HepG2 (cell line): ENCODE measurements around the gene RAB17. TPM values are rescaled to one million over a fixed set of nuclear protein-coding genes. Genes with fewer than 3 reads are reported as not detected.
A peak's percentile ranks its signal among the peaks of the same experiment; 100 is the strongest.

Experiments used
- AGO2 ChIP-seq: fragments of 200-400 bp; formaldehyde crosslinking; optimal IDR thresholded peaks from 2 replicates; pipeline ENCODE3; 2017; ENCODE audit warnings: mild to moderate bottlenecking, low read depth, low read length, moderate library complexity
- BCL3 ChIP-seq: sonication (generic); formaldehyde crosslinking; IDR thresholded peaks from 2 replicates; pipeline ENCODE4 v1.5.1; 2020; ENCODE audit warnings: mild to moderate bottlenecking, missing genetic modification reagents, moderate library complexity
- CEBPB ChIP-seq: IDR thresholded peaks from 2 replicates; pipeline ENCODE4 v1.6.1; 2011; ENCODE audit warnings: low read depth, low read length, improper control_type of control experiment, borderline replicate concordance
- CTCF ChIP-seq: sonication (generic); formaldehyde crosslinking; IDR thresholded peaks from 2 replicates; pipeline ENCODE4 v1.5.0; 2020; ENCODE audit warnings: mild to moderate bottlenecking, missing genetic modification reagents, moderate library complexity
- FOXP4 ChIP-seq: sonication (generic); formaldehyde crosslinking; IDR thresholded peaks from 2 replicates; pipeline ENCODE4 v1.4.0; 2020; ENCODE audit warnings: missing genetic modification reagents
- KLF11 ChIP-seq: IDR thresholded peaks from 2 replicates; pipeline ENCODE4 v1.6.1; 2016; ENCODE audit warnings: missing compliant biosample characterization
- KLF12 ChIP-seq: sonication (generic); formaldehyde crosslinking; IDR thresholded peaks from 2 replicates; pipeline ENCODE4 v1.4.0; 2020; ENCODE audit warnings: missing genetic modification reagents, borderline replicate concordance
- KLF6 ChIP-seq: IDR thresholded peaks from 2 replicates; pipeline ENCODE4 v1.8.0; 2016; ENCODE audit warnings: missing biosample characterization, missing genetic modification reagents
- NONO ChIP-seq, 2 experiments: fragments of 450-650 bp in 1 of 2; sonication (generic) in 1 of 2; formaldehyde crosslinking in 1 of 2; IDR thresholded peaks in 1 of 2; conservative IDR thresholded peaks in 1 of 2; 2 replicates each; pipeline versions ENCODE4 v1.6.1 to v1.8.0; 2017 to 2022; ENCODE audit warnings: mild to moderate bottlenecking in 1 of 2, missing genetic modification reagents in 1 of 2, moderate library complexity in 1 of 2
- ZBTB38 ChIP-seq: sonication (generic); formaldehyde crosslinking; IDR thresholded peaks from 2 replicates; pipeline ENCODE4 v1.5.1; 2020; ENCODE audit warnings: mild to moderate bottlenecking, missing genetic modification reagents
- ZNF121 ChIP-seq: sonication (generic); formaldehyde crosslinking; IDR thresholded peaks from 2 replicates; pipeline ENCODE4 v1.5.0; 2020; ENCODE audit warnings: mild to moderate bottlenecking, missing genetic modification reagents
- ZNF547 ChIP-seq: sonication (generic); formaldehyde crosslinking; IDR thresholded peaks from 2 replicates; pipeline ENCODE4 v1.5.1; 2020; ENCODE audit warnings: mild to moderate bottlenecking, missing genetic modification reagents
- ZNF784 ChIP-seq: sonication (generic); formaldehyde crosslinking; IDR thresholded peaks from 2 replicates; pipeline ENCODE4 v1.5.1; 2020; ENCODE audit warnings: missing genetic modification reagents, mild to moderate bottlenecking, borderline replicate concordance
- ZSCAN22 ChIP-seq: sonication (generic); formaldehyde crosslinking; IDR thresholded peaks from 2 replicates; pipeline ENCODE4 v1.4.0; 2020; ENCODE audit warnings: mild to moderate bottlenecking, missing genetic modification reagents
- polyA plus RNA-seq, 8 experiments: library from polyadenylated mRNA; depleted of rRNA in 3 of 8; stranded (reverse) in 7 of 8; unstranded in 1 of 8; fragments of >200 nt; fragmentation: Illumina TruSeq in 4 of 8; extraction: Trizol in 4 of 8; gene quantifications; 2 replicates each; pipeline versions ENCODE4 v1.2.1 to v1.2.3, GENCODE V29; 2011 to 2016; ENCODE audit warnings: low read depth in 4 of 8, missing spikeins in 1 of 8, mixed read lengths in 1 of 8; ENCODE audit not compliant: insufficient read depth in 1 of 8
- total RNA-seq, 5 experiments: library from RNA; depleted of rRNA; stranded (reverse); fragments of >200 nt; fragmentation: Illumina TruSeq; extraction: Trizol; gene quantifications; 2 replicates each; pipeline ENCODE4 v1.2.3, GENCODE V29; 2016; ENCODE audit warnings: low read depth in 1 of 5
- TF ChIP-seq, protein P1 (sequence below): sonication (generic); formaldehyde crosslinking; IDR thresholded peaks from 2 replicates; pipeline ENCODE4 v1.5.1; 2020; ENCODE audit warnings: mild to moderate bottlenecking, missing genetic modification reagents

The RAB17 gene
- total and polyA plus RNA-seq, 2 of the 13 experiments (the other 11 are each of a cell fraction or from before 2014, with no cell fraction given), result 68.0 to 124 TPM

- TF ChIP-seq NONO (IDR thresholded peaks at IDR 0.05), result no peak
- peak; percentile 100 for TF ChIP-seq NONO (CRISPR knock-in tag; conservative IDR thresholded peaks at IDR 0.05)
- peak; percentile 94 for TF ChIP-seq BCL3
- TF ChIP-seq ZNF121 (CRISPR knock-in tag), result peak; percentile 85
- TF ChIP-seq, protein P1, sequence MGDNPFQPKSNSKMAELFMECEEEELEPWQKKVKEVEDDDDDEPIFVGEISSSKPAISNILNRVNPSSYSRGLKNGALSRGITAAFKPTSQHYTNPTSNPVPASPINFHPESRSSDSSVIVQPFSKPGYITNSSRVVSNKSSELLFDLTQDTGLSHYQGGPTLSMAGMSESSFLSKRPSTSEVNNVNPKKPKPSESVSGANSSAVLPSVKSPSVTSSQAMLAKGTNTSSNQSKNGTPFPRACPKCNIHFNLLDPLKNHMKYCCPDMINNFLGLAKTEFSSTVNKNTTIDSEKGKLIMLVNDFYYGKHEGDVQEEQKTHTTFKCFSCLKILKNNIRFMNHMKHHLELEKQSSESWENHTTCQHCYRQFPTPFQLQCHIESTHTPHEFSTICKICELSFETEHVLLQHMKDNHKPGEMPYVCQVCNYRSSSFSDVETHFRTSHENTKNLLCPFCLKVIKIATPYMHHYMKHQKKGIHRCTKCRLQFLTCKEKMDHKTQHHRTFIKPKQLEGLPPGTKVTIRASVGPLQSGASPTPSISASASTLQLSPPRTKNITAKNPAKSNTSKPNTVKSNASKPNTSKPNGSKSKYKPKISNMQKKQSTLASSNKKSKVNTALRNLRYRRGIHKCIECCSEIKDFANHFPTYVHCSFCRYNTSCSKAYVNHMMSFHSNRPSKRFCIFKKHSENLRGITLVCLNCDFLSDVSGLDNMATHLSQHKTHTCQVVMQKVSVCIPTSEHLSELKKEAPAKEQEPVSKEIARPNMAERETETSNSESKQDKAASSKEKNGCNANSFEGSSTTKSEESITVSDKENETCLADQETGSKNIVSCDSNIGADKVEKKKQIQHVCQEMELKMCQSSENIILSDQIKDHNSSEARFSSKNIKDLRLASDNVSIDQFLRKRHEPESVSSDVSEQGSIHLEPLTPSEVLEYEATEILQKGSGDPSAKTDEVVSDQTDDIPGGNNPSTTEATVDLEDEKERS (CRISPR knock-in tag), result peak; percentile 96
- TF ChIP-seq KLF11 (CRISPR knock-in tag), result peak; percentile 29; the same call in 1 of the 2 replicates
- no peak; the same call in 1 of the 2 replicates for TF ChIP-seq ZSCAN22
- peak; percentile 60; the same call in 1 of the 2 replicates for TF ChIP-seq KLF6 (CRISPR knock-in tag)
- no peak for TF ChIP-seq KLF12 (CRISPR knock-in tag)
- TF ChIP-seq CTCF (CRISPR knock-in tag), result peak; percentile 37
- TF ChIP-seq FOXP4 (CRISPR knock-in tag), result peak; percentile 88
- TF ChIP-seq AGO2, result no peak
- TF ChIP-seq CEBPB, result no peak
- TF ChIP-seq ZBTB38 (CRISPR knock-in tag), result peak; percentile 97
- TF ChIP-seq ZNF784, result 0 out of 2 replicates have a peak, but pooled peaks have one; percentile 82
- TF ChIP-seq ZNF547 (CRISPR knock-in tag), result peak; percentile 49; the same call in 1 of the 2 replicates
Observed at GRCh38 chr2:237590272-237591140, at the start of gene RAB17 (continued).
